ENCODE results near the gene CIT.

- TF ChIP-seq CTCF (IDR thresholded peaks at IDR 0.05) (no peak), POLR2A (IDR thresholded peaks at IDR 0.05) (no peak)
Measured at GRCh38 chr12:119713551-119714031, 163.5 kb downstream of the CIT start.
